ENCODE measurements around the gene ELL.
A peak's percentile ranks its signal among the peaks of the same experiment; 100 is the strongest.

The ELL gene

GRCh38 chr19:18435178-18435841 lies 86.6 kb downstream of the ELL start:
- DNase-seq (ENCODE audit: low read depth in 3 of 3), result no peak

GRCh38 chr19:18434411-18435175 lies 87.3 kb downstream of the ELL start:
- no peak for DNase-seq (ENCODE audit: low read depth in 3 of 3)

GRCh38 chr19:18433735-18434398 lies 88.0 kb downstream of the ELL start:
- no peak for DNase-seq (ENCODE audit: low read depth in 3 of 3)

- peak in 2 of 3 experiments; percentile 50 to 55 for DNase-seq (ENCODE audit: low read depth in 3 of 3)
Measured at GRCh38 chr19:18433015-18433691, 88.7 kb downstream of the ELL start.

GRCh38 chr19:18432275-18433014 lies 89.4 kb downstream of the ELL start:
- no peak for DNase-seq (ENCODE audit: low read depth in 3 of 3)

- DNase-seq (ENCODE audit: low read depth in 3 of 3), result no peak
Measured at GRCh38 chr19:18431351-18432197, 90.3 kb downstream of the ELL start.

GRCh38 chr19:18430417-18431144 lies 91.3 kb downstream of the ELL start:
- DNase-seq (ENCODE audit: low read depth in 3 of 3), result no peak

GRCh38 chr19:18429717-18430416 lies 92.0 kb downstream of the ELL start:
- DNase-seq (ENCODE audit: low read depth in 3 of 3), result no peak

- DNase-seq (ENCODE audit: low read depth in 3 of 3), result peak in 2 of 3 experiments; percentile 52 to 57
Measured at GRCh38 chr19:18428787-18429674, 92.8 kb downstream of the ELL start.

GRCh38 chr19:18428173-18428786 lies 93.6 kb downstream of the ELL start:
- DNase-seq (ENCODE audit: low read depth in 3 of 3), result no peak

GRCh38 chr19:18427743-18428113 lies 94.1 kb downstream of the ELL start:
- no peak for DNase-seq (ENCODE audit: low read depth in 3 of 3)

- DNase-seq (ENCODE audit: low read depth in 3 of 3), result no peak
Measured at GRCh38 chr19:18427080-18427742, 94.7 kb downstream of the ELL start.

- DNase-seq (ENCODE audit: low read depth in 3 of 3), result no peak
Measured at GRCh38 chr19:18426416-18426767, 95.5 kb downstream of the ELL start.

GRCh38 chr19:18425515-18426415 lies 96.1 kb downstream of the ELL start:
- DNase-seq (ENCODE audit: low read depth in 3 of 3), result no peak

- DNase-seq (ENCODE audit: low read depth in 3 of 3), result no peak
Measured at GRCh38 chr19:18424890-18425514, 96.9 kb downstream of the ELL start.
